ENCODE measurements around the gene AMFR. TPM values are rescaled to one million over a fixed set of nuclear protein-coding genes. Genes with fewer than 3 reads are reported as not detected.

Gene AMFR
- total and polyA plus RNA-seq, 2 of the 8 experiments (the other 6 are each of a cell fraction or from before 2014, with no cell fraction given) = 18.6 to 21.7 TPM

- Histone ChIP-seq H3K23me2 (ENCODE audit: low read depth, low read length) (no peaks in the 10 kb centered on the region), H4K91ac (replicated peaks; ENCODE audit: insufficient read length, low read length) (no peak overlapping the region), H3K27me3 (replicated peaks in 1 of 4; ENCODE audit: control insufficient read depth in 3 of 4, extremely low read depth in 1 of 4, insufficient read depth in 3 of 4, low read length in 3 of 4) (no peaks in the 10 kb centered on the region), H2AK5ac (ENCODE audit: low read depth, low read length) (no peak overlapping the region), H2BK5ac (ENCODE audit: low read depth, low read length) (no peak overlapping the region), H3K18ac (ENCODE audit: extremely low read depth, low read length) (no peak overlapping the region), H4K8ac (ENCODE audit: extremely low read depth, insufficient read depth, low read length) (no peak overlapping the region), H3K4me2 (ENCODE audit: insufficient read depth in 1 of 2, low read depth in 2 of 2, low read length in 2 of 2) (no peak overlapping the region), H3K27ac (ENCODE audit: low read depth, low read length) (no peak overlapping the region), H3K79me1 (ENCODE audit: low read depth, low read length) (no peaks in the 10 kb centered on the region), H3K36me3 (ENCODE audit: control insufficient read depth in 2 of 4, insufficient read depth in 4 of 4, low read length in 3 of 4) (peaks cover 0 to 3% (median 0%) of the 10 kb centered on the region in 4 experiments; a peak in 3 of 8 replicates), H2BK15ac (ENCODE audit: low read length) (no peak overlapping the region), H3K23ac (ENCODE audit: insufficient read length) (no peak overlapping the region), H3K14ac (ENCODE audit: insufficient read length) (no peak overlapping the region), H3K79me2 (ENCODE audit: control insufficient read depth in 1 of 2, insufficient read depth in 2 of 2, low read length in 2 of 2) (no peaks in the 10 kb centered on the region), H2BK120ac (replicated peaks; ENCODE audit: low read depth, low read length) (no peak overlapping the region), H3K4ac (replicated peaks; ENCODE audit: insufficient read length, low read depth, low read length) (no peak overlapping the region), H4K20me1 (replicated peaks in 1 of 2; ENCODE audit: control insufficient read depth in 1 of 2, insufficient read depth in 2 of 2, low read length in 2 of 2) (no peaks in the 10 kb centered on the region), H4K5ac (ENCODE audit: insufficient read length, low read depth, low read length) (no peak overlapping the region), H3K9me3 (ENCODE audit: insufficient read depth in 2 of 2, low read depth in 1 of 2, low read length in 1 of 2) (no peaks in the 10 kb centered on the region), H3K56ac (replicated peaks; ENCODE audit: insufficient read length, low read depth, low read length) (no peak overlapping the region), H3K4me1 (replicated peaks in 1 of 4; ENCODE audit: control insufficient read depth in 3 of 4, insufficient read depth in 4 of 4, low read length in 3 of 4) (no peaks in the 10 kb centered on the region), H3K9ac (replicated peaks in 1 of 4; ENCODE audit: extremely low read depth in 1 of 4, low read depth in 3 of 4, low read length in 3 of 4) (no peak overlapping the region), H2BK12ac (ENCODE audit: low read depth, low read length) (no peak overlapping the region), H2AFZ (ENCODE audit: low read length) (no peak overlapping the region), H2BK20ac (ENCODE audit: low read length) (no peak overlapping the region), H3K4me3 (ENCODE audit: extremely low read depth in 1 of 4, insufficient read depth in 2 of 4, low read depth in 3 of 4, low read length in 4 of 4) (no peak overlapping the region)
- CTCF ChIA-PET (ENCODE audit: partially characterized antibody) = interaction anchor here (1.0 to 1.6 kb wide), 2 partner anchors 60 to 302 kb away, joined by 3 read pairs; no protein-coding TSS in a partner anchor
- DNase-seq (ENCODE audit: low read depth in 1 of 2, low spot score in 2 of 2) = no peak
- 91% methylated on average over 9 of the region's 9 CpGs; no CpG with 5 or more reads in 1 of the 2 experiments for WGBS, 2 experiments (ENCODE audit: extremely low coverage in 1 of 2, insufficient coverage in 1 of 2, insufficient read length in 1 of 2, insufficient replicate concordance in 2 of 2, low coverage in 1 of 2, low lambda C conversion rate in 2 of 2, missing lambda C conversion rate in 1 of 2)
- FAIRE-seq = no peak
- POLR2A ChIA-PET (ENCODE audit: partially characterized antibody) = interaction anchor here (0.7 kb wide), 1 partner anchor 11 kb away, joined by 3 read pairs; no protein-coding TSS in a partner anchor
- TF ChIP-seq EZH2 (IDR thresholded peaks at IDR 0.05; ENCODE audit: low read depth, low read length, severe bottlenecking) (no peak), NRF1 (IDR thresholded peaks at IDR 0.05; ENCODE audit: low read depth, low read length) (no peak), GTF2F1 (IDR thresholded peaks at IDR 0.05; ENCODE audit: borderline replicate concordance, low read depth, low read length) (no peak), TCF12 (IDR thresholded peaks at IDR 0.05; ENCODE audit: low read depth, low read length) (no peak), RXRA (IDR thresholded peaks at IDR 0.05; ENCODE audit: insufficient read depth, low read depth, low read length) (no peak), RBBP5 (IDR thresholded peaks at IDR 0.05; ENCODE audit: borderline replicate concordance, low read depth, low read length) (no peak), TBP (IDR thresholded peaks at IDR 0.05; ENCODE audit: low read depth, low read length) (no peak), TAF7 (optimal IDR thresholded peaks at IDR 0.05; ENCODE audit: borderline replicate concordance, low read depth, low read length) (no peak), CBX5 (IDR thresholded peaks at IDR 0.05; ENCODE audit: low read depth, low read length) (no peak), EGR1 (IDR thresholded peaks at IDR 0.05; ENCODE audit: borderline replicate concordance, low read depth, low read length) (no peak), JUN (IDR thresholded peaks at IDR 0.05; ENCODE audit: low read depth, low read length) (no peak), ZNF274 (IDR thresholded peaks at IDR 0.05; ENCODE audit: borderline replicate concordance, extremely low read depth, low read length) (no peak), MAFK (IDR thresholded peaks at IDR 0.05; ENCODE audit: low read depth, low read length) (no peak), SP4 (IDR thresholded peaks at IDR 0.05; ENCODE audit: low read length) (no peak)
- TF ChIP-seq, protein P1, sequence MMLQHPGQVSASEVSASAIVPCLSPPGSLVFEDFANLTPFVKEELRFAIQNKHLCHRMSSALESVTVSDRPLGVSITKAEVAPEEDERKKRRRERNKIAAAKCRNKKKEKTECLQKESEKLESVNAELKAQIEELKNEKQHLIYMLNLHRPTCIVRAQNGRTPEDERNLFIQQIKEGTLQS (IDR thresholded peaks at IDR 0.05; ENCODE audit: insufficient read depth, low read depth, low read length) = no peak
These were observed 58.4 kb downstream of the AMFR start for GRCh38 chr16:56366945-56367344.
